Mucosa of descending colon (tissue), 3 donors: Measurements from ENCODE around the gene SLC49A3. TPM values are rescaled to one million over a fixed set of nuclear protein-coding genes. Genes with fewer than 3 reads are reported as not detected.

Source experiments
- ATAC-seq: fragments of 200-7000 bp; cut with Tn5 transposase; one replicate; pipeline ENCODE4 v1.9.1; 2020; ENCODE audit warnings: mild to moderate bottlenecking, moderate library complexity
- DNase-seq, 3 donors: peaks; one replicate each; pipeline ENCODE4 v3.0.0-alpha.2; 2020
- H3K36me3 ChIP-seq: fragments of 200-600 bp; one replicate; pipeline ENCODE4 v1.8.0; 2021; ENCODE audit warnings: low read depth, mild to moderate bottlenecking
- H3K4me1 ChIP-seq: fragments of 200-600 bp; one replicate; pipeline ENCODE4 v1.8.0; 2021; ENCODE audit warnings: low read depth, mild to moderate bottlenecking
- H3K4me3 ChIP-seq: fragments of 200-600 bp; one replicate; pipeline ENCODE4 v1.8.0; 2021; ENCODE audit warnings: mild to moderate bottlenecking
- H3K9me3 ChIP-seq: fragments of 200-600 bp; one replicate; pipeline ENCODE4 v1.8.0; 2021; ENCODE audit warnings: mild to moderate bottlenecking
- intact Hi-C, 2 donors: fragments of 100-400 bp; cut with DNase I in 1 of 2; cut with micrococcal nuclease in 1 of 2; formaldehyde crosslinking; loops; one replicate each; pipeline versions ENCODE4 v1.11.0 to v1.11.1; 2022; cut with DNase I, micrococcal nuclease
- total RNA-seq, 3 donors: library from RNA; stranded (reverse); fragmentation: NEBNext Ultra II Directional in 2 of 3; extraction: Animal tissue kit (Norgen Biotek cat#: 25700) in 2 of 3; gene quantifications; one replicate each; pipeline versions ENCODE4 v1.2.1 to v1.2.4, GENCODE V29; 2021 to 2023
- TF ChIP-seq, protein P1 (sequence below): fragments of 200-600 bp; IDR thresholded peaks from one replicate; pipeline ENCODE4 v1.8.0; 2022; ENCODE audit warnings: antibody characterized with exemption, mild to moderate bottlenecking
- donor health status: DM: no; HTN: no; CAD: no; lungs with moderate emphysema.
- donor health status: DM: no; HTN: no; CAD: no.
- donor health status: DM: no; HTN: yes; CAD: no.

The SLC49A3 gene
- total RNA-seq, 3 donors from 2014 or later = 9.9 to 14.1 (median 11.5) TPM

DNA sequence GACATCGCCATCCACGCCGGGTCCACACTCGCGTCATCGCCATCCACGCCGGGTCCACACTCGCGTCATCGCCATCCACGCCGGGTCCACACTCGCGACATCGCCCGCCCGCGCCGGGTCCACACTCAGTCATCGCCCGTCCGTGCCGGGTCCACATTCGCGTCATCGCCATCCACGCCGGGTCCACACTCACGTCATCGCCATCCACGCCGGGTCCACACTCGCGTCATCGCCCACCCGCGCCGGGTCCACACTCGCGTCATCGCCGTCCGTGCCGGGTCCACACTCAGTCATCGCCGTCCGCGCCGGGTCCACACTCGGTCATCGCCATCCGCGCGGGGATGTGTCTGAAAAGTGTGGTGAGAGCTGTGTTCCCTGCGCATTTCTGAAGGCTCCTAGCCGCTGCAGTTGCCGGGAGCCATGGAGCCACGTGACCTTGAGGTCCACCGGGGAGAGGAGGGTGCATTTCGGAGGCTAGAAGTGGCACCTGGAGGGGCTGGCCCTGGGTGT is 34.0 kb upstream of the SLC49A3 start:
- peaks cover 12% of the 10 kb centered on the region for H3K4me1 ChIP-seq
- no peak for ATAC-seq
- no peak for DNase-seq
- intact Hi-C loops = no loop called here
- TF ChIP-seq, protein P1, sequence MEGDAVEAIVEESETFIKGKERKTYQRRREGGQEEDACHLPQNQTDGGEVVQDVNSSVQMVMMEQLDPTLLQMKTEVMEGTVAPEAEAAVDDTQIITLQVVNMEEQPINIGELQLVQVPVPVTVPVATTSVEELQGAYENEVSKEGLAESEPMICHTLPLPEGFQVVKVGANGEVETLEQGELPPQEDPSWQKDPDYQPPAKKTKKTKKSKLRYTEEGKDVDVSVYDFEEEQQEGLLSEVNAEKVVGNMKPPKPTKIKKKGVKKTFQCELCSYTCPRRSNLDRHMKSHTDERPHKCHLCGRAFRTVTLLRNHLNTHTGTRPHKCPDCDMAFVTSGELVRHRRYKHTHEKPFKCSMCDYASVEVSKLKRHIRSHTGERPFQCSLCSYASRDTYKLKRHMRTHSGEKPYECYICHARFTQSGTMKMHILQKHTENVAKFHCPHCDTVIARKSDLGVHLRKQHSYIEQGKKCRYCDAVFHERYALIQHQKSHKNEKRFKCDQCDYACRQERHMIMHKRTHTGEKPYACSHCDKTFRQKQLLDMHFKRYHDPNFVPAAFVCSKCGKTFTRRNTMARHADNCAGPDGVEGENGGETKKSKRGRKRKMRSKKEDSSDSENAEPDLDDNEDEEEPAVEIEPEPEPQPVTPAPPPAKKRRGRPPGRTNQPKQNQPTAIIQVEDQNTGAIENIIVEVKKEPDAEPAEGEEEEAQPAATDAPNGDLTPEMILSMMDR = no peak
- H3K9me3 ChIP-seq = no peaks in the 10 kb centered on the region
- no peak overlapping the region for H3K4me3 ChIP-seq
- H3K36me3 ChIP-seq = no peaks in the 10 kb centered on the region

DNA sequence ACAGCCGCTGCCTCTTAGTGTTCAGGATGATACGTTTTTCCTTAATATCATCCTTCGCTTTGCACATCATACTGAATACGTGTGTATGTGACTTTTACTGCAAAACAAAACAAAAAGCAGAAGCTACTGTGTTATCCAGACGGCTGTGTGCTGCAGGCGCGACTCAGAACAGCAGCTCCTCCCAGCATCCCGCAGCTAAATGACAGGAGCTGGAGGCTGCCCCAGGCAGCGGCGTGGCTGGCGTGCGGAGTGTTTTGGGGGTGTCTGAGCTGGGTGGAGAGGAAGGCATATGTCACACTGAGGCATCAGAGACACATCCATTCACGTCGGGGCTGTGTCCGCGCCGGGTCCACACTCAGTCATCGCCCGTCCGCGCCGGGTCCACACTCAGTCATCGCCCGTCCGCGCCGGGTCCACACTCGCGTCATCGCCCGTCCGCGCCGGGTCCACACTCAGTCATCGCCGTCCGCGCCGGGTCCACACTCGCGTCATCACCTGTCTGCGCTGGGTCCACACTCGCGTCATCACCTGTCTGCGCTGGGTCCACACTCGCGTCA is 33.3 kb upstream of the SLC49A3 start:
- TF ChIP-seq, protein P1 = no peak
- Histone ChIP-seq H3K36me3 (no peaks in the 10 kb centered on the region), H3K4me1 (peaks cover 15% of the 10 kb centered on the region), H3K9me3 (no peaks in the 10 kb centered on the region), H3K4me3 (no peak overlapping the region)
- DNase-seq (no peak), ATAC-seq (no peak)
- intact Hi-C loops = no loop called here

DNA sequence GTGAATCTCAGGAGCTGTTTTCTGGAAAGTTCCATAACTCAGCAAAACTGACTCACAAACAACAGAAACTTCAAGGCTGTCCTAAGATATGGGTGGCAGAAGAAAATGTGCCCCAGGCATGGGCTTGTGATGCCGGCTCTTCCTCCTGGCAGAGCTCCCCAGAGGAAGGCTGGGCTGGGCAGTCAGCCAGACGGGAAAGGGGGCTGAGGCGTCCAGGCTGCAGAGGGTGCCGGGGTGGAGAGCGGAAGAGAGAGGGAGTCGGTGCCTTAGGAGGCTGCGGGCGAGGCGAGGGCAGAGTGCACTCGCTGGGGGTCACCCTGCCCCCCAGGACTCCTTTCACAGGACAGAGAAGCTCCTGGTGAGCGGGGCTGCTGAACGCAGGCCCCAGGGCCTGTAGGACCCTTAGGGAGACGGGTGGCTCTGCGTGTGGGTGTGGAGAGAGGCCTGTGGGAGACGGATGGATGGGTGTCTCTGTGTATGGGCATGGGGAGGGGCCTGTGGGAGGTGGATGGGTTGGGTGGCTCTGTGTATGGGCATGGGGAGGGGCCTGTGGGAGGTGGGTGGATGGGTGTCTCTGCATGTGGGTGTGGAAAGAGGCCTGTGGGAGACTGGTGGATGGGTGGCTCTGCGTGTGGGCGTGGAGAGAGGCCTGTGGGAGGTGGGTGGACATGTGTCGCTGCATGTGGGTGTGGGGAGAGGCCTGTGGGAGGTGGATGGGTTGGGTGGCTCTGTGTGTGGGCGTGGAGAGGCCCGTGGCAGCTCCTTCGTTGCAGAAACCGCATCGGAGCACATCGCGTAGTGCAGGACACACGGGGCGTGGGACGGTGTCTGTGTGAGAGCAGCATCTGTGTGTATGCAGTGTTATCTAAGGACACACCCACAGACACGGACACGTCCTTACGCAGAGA is 32.6 kb upstream of the SLC49A3 start:
- ATAC-seq (peak; percentile 55), DNase-seq (peak in 1 of 3 donors; percentile 72)
- H3K36me3 ChIP-seq = no peaks in the 10 kb centered on the region
- H3K4me1 ChIP-seq = peaks cover 15% of the 10 kb centered on the region
- TF ChIP-seq, protein P1 = no peak
- no peak overlapping the region for H3K4me3 ChIP-seq
- intact Hi-C loops = no loop called here
- H3K9me3 ChIP-seq = no peaks in the 10 kb centered on the region

DNA sequence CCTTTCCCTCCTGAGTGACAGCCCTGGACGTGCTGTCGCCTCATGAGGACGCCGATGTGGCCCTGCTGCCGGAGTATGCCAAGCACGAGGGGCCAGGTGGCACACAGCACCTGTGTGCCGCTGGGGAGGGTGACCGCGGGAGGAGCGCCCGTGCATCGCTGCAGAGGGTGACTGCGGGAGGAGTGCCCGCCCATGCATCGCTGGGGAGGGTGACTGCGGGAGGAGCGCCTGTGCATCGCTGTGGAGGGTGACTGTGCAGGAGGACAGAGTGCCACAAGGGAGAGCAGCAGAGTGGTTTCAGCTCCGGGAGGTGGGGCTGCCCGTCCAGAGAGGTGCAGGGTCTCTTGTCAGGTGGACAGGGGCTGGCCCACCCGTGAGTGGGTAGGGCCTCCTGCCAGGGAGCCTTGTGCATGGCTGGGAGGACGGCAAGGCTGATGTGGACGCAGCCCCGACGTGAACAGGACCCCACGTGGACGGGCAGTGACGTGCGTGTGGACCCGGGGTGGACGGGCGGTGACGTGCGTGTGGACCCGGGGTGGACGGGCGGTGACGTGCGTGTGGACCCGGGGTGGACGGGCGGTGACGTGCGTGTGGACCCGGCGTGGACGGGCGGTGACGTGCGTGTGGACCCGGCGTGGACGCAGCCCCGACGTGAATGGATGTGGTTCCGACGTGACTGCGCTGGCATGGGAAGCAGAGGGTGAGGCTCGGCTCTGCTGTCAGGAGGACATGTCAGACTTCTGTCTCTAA is 31.3 kb upstream of the SLC49A3 start:
- ATAC-seq (no peak), DNase-seq (no peak)
- Histone ChIP-seq H3K36me3 (no peaks in the 10 kb centered on the region), H3K4me3 (no peak overlapping the region), H3K4me1 (peaks cover 15% of the 10 kb centered on the region), H3K9me3 (no peaks in the 10 kb centered on the region)
- intact Hi-C loops = no loop called here
- TF ChIP-seq, protein P1 = no peak

DNA sequence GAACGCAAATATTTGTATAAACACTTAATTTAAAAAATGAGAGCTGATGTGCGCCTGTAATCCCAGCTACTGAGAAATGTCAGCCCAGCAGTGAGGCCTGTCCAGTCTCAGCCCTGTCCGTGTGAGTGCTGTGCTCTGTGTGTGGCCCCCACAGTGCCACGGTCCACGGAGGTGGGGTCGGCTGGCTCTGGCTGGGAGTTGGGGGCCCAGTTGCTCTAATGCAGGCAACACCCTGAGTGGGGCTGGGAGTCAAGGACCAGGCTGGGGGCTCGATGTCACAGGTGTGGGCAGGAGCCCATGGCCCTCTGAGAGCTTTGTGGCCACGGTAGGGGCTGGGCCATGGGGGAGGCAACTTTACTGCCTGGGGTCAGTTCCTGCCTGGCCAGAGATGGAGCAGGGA is 29.5 kb upstream of the SLC49A3 start:
- TF ChIP-seq, protein P1 = no peak
- peaks cover 6% of the 10 kb centered on the region for H3K4me1 ChIP-seq
- ATAC-seq (no peak), DNase-seq (no peak)
- intact Hi-C loops = no loop called here
- no peak overlapping the region for H3K4me3 ChIP-seq
- H3K36me3 ChIP-seq = no peaks in the 10 kb centered on the region
- no peaks in the 10 kb centered on the region for H3K9me3 ChIP-seq
